ENCODE data around the gene TF. TPM values are rescaled to one million over a fixed set of nuclear protein-coding genes. Genes with fewer than 3 reads are reported as not detected.

Gene TF
- total RNA-seq, 1 donor from 2014 or later, result 3.9 TPM

GRCh38 chr3:133759740-133760305, 13.6 kb downstream of the TF start:
- H3K27ac Mint-ChIP-seq (ENCODE audit: unreplicated experiment), result no peak overlapping the region
- H3K9me3 Mint-ChIP-seq (ENCODE audit: unreplicated experiment), result no peaks in the 10 kb centered on the region
- no peak for TF ChIP-seq CTCF (IDR thresholded peaks at IDR 0.05; ENCODE audit: unreplicated experiment)
- peaks cover 3% of the 10 kb centered on the region for H3K4me1 Mint-ChIP-seq (ENCODE audit: unreplicated experiment)
- peaks cover 4% of the 10 kb centered on the region for H3K27me3 Mint-ChIP-seq (ENCODE audit: unreplicated experiment)
- no peaks in the 10 kb centered on the region for H3K36me3 Mint-ChIP-seq (ENCODE audit: low read depth, unreplicated experiment)
- no peak overlapping the region for H3K4me3 Mint-ChIP-seq (ENCODE audit: unreplicated experiment)
- DNase-seq (ENCODE audit: low spot score), result no peak

GRCh38 chr3:133760916-133761315, 14.7 kb downstream of the TF start:
- H3K4me3 Mint-ChIP-seq (ENCODE audit: unreplicated experiment), result no peak overlapping the region
- no peaks in the 10 kb centered on the region for H3K9me3 Mint-ChIP-seq (ENCODE audit: unreplicated experiment)
- no peak overlapping the region for H3K27ac Mint-ChIP-seq (ENCODE audit: unreplicated experiment)
- TF ChIP-seq CTCF (IDR thresholded peaks at IDR 0.05; ENCODE audit: unreplicated experiment), result no peak
- peaks cover 1% of the 10 kb centered on the region for H3K27me3 Mint-ChIP-seq (ENCODE audit: unreplicated experiment)
- H3K36me3 Mint-ChIP-seq (ENCODE audit: low read depth, unreplicated experiment), result no peaks in the 10 kb centered on the region
- no peak for DNase-seq (ENCODE audit: low spot score)
- H3K4me1 Mint-ChIP-seq (ENCODE audit: unreplicated experiment), result peaks cover 9% of the 10 kb centered on the region

- DNase-seq (ENCODE audit: low spot score), result no peak
- Mint-ChIP-seq H3K36me3 (ENCODE audit: low read depth, unreplicated experiment) (no peaks in the 10 kb centered on the region), H3K27me3 (ENCODE audit: unreplicated experiment) (peaks cover 1% of the 10 kb centered on the region), H3K9me3 (ENCODE audit: unreplicated experiment) (no peaks in the 10 kb centered on the region), H3K4me3 (ENCODE audit: unreplicated experiment) (no peak overlapping the region), H3K4me1 (ENCODE audit: unreplicated experiment) (peaks cover 18% of the 10 kb centered on the region), H3K27ac (ENCODE audit: unreplicated experiment) (no peak overlapping the region)
- TF ChIP-seq CTCF (IDR thresholded peaks at IDR 0.05; ENCODE audit: unreplicated experiment), result no peak
Observed at GRCh38 chr3:133761605-133762484, 15.7 kb downstream of the TF start.

- Mint-ChIP-seq H3K36me3 (ENCODE audit: low read depth, unreplicated experiment) (no peaks in the 10 kb centered on the region), H3K4me1 (ENCODE audit: unreplicated experiment) (peaks cover 18% of the 10 kb centered on the region), H3K27me3 (ENCODE audit: unreplicated experiment) (peaks cover 1% of the 10 kb centered on the region), H3K9me3 (ENCODE audit: unreplicated experiment) (no peaks in the 10 kb centered on the region), H3K4me3 (ENCODE audit: unreplicated experiment) (no peak overlapping the region), H3K27ac (ENCODE audit: unreplicated experiment) (no peak overlapping the region)
- DNase-seq (ENCODE audit: low spot score), result no peak
- TF ChIP-seq CTCF (IDR thresholded peaks at IDR 0.05; ENCODE audit: unreplicated experiment), result no peak
Observed at GRCh38 chr3:133762539-133762938, 16.3 kb downstream of the TF start.

All from endothelial cell (in vitro differentiated cells).